NCI-H146 treated with DMSO at 0.1 percent for 48 hours (cell line): ENCODE measurements around the gene JAG2.

Experiments used
- DNase-seq: peaks from one replicate; lab custom pipeline; 2025; ENCODE audit not compliant: unreplicated experiment; lab: John Stamatoyannopoulos, UW

The JAG2 gene

GRCh38 chr14:105141486-105142281 is 26.9 kb downstream of the JAG2 start:
- no peak for DNase-seq

- DNase-seq = no peak
Measured at GRCh38 chr14:105141026-105141425, 27.6 kb downstream of the JAG2 start.

- DNase-seq = no peak
Measured at GRCh38 chr14:105140581-105140980, 28.0 kb downstream of the JAG2 start.

- no peak for DNase-seq
Measured at GRCh38 chr14:105139831-105140239, 28.7 kb downstream of the JAG2 start.

- DNase-seq = no peak
Measured at GRCh38 chr14:105139212-105139825, 29.3 kb downstream of the JAG2 start.

- no peak for DNase-seq
Measured at GRCh38 chr14:105138551-105139111, 29.9 kb downstream of the JAG2 start.

GRCh38 chr14:105138021-105138541 is 30.5 kb downstream of the JAG2 start:
- DNase-seq = no peak

GRCh38 chr14:105137481-105138020 is 31.0 kb downstream of the JAG2 start:
- no peak for DNase-seq

- DNase-seq = no peak
Measured at GRCh38 chr14:105136401-105137322, 31.9 kb downstream of the JAG2 start.

GRCh38 chr14:105135700-105136395 is 32.7 kb downstream of the JAG2 start:
- no peak for DNase-seq

GRCh38 chr14:105132921-105133654 is 35.5 kb downstream of the JAG2 start:
- DNase-seq = no peak

GRCh38 chr14:105131241-105131640 is 37.3 kb downstream of the JAG2 start:
- DNase-seq = no peak

- no peak for DNase-seq
Measured at GRCh38 chr14:105128059-105128458, 40.5 kb downstream of the JAG2 start.

- no peak for DNase-seq
Measured at GRCh38 chr14:105126981-105127329, 41.6 kb downstream of the JAG2 start.

GRCh38 chr14:105126126-105126980 is 42.2 kb downstream of the JAG2 start:
- peak; percentile 38 for DNase-seq

- DNase-seq = no peak
Measured at GRCh38 chr14:105124823-105125222, 43.8 kb downstream of the JAG2 start.

GRCh38 chr14:105123981-105124765 is 44.4 kb downstream of the JAG2 start:
- DNase-seq = no peak
